Stimulated activated CD4-positive, alpha-beta T cell treated with anti-CD3 and anti-CD28 coated beads, Interleukin-2, amount 100 ng/mL, for 48 hours (primary cell): ENCODE data around the gene GSK3A.
A peak's percentile ranks its signal among the peaks of the same experiment; 100 is the strongest.

ENCODE experiments used
- DNase-seq, 2 donors: peaks; one replicate each; pipeline ENCODE4 v3.0.0-alpha.2; 2020

The GSK3A gene

GRCh38 chr19:42220751-42221097, 21.7 kb downstream of the GSK3A start:
- DNase-seq, result no peak

GRCh38 chr19:42219812-42220750, 22.3 kb downstream of the GSK3A start, which contains the start of gene ZNF526:
Gene ZNF526 (plus strand): TSS chr19:42220312. CDS start chr19:42224404, 4,092 bp downstream.
- peak; percentile 95 for DNase-seq

- peak; percentile 100 for DNase-seq
Measured at GRCh38 chr19:42217520-42218437, 24.6 kb downstream of the GSK3A start, which contains the start of gene DEDD2. Gene DEDD2 (minus strand): TSS chr19:42217677. CDS start chr19:42217007, 670 bp downstream.

GRCh38 chr19:42216653-42217519, 25.5 kb downstream of the GSK3A start:
- no peak for DNase-seq

- no peak for DNase-seq
Measured at GRCh38 chr19:42214810-42215485, 27.5 kb downstream of the GSK3A start.

- no peak for DNase-seq
Measured at GRCh38 chr19:42212886-42213285, 29.5 kb downstream of the GSK3A start.

- DNase-seq, result no peak
Measured at GRCh38 chr19:42208612-42209011, 33.8 kb downstream of the GSK3A start.

- DNase-seq, result no peak
Measured at GRCh38 chr19:42207767-42208271, 34.6 kb downstream of the GSK3A start.

GRCh38 chr19:42206871-42207755, 35.3 kb downstream of the GSK3A start:
- no peak for DNase-seq

GRCh38 chr19:42204664-42205063, 37.7 kb downstream of the GSK3A start:
- no peak for DNase-seq

- DNase-seq, result no peak
Measured at GRCh38 chr19:42203700-42204099, 38.7 kb downstream of the GSK3A start.

GRCh38 chr19:42202290-42202880, 40.0 kb downstream of the GSK3A start:
- DNase-seq, result no peak

GRCh38 chr19:42201489-42202289, 40.7 kb downstream of the GSK3A start:
- DNase-seq, result no peak

- no peak for DNase-seq
Measured at GRCh38 chr19:42200116-42200715, 42.2 kb downstream of the GSK3A start.

- DNase-seq, result peak; percentile 50 to 52
Measured at GRCh38 chr19:42199440-42200115, 42.8 kb downstream of the GSK3A start.

GRCh38 chr19:42198676-42199439, 43.5 kb downstream of the GSK3A start:
- DNase-seq, result peak in 1 of 2 donors; percentile 33

GRCh38 chr19:42197375-42197817, 45.0 kb downstream of the GSK3A start:
- no peak for DNase-seq
